HG03108 (cell line): Measurements from ENCODE around the gene GLYATL1.

Source experiments
- ATAC-seq: cut with Tn5 transposase; IDR thresholded peaks from one replicate; pipeline ENCODE4 v1.9.1; 2021; ENCODE audit warnings: moderate library complexity; ENCODE audit not compliant: unreplicated experiment

The GLYATL1 gene

DNA sequence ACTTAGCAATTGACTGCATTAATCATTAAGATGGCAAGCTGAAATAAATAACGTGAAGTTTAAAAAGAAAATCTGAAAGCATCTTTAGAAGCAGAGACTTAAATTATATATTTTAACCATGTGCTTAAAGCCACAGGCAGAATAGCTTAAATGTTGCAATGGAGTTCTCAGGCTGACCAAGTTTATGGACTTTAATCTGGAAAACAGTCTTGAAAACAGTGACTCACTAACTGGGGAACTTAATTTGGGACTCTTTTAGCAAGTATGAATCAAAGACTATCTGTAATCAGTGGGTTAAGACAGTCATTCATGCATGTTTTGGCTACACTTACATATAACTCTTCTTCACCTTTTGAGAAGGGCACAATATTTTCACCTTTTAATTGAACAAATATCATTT is 12.6 kb upstream of the GLYATL1 start:
- no peak for ATAC-seq

GRCh38 chr11:58927393-58928106 is 11.7 kb upstream of the GLYATL1 start:
- ATAC-seq, result no peak

GRCh38 chr11:58928107-58928499 is 11.2 kb upstream of the GLYATL1 start:
- no peak for ATAC-seq

DNA sequence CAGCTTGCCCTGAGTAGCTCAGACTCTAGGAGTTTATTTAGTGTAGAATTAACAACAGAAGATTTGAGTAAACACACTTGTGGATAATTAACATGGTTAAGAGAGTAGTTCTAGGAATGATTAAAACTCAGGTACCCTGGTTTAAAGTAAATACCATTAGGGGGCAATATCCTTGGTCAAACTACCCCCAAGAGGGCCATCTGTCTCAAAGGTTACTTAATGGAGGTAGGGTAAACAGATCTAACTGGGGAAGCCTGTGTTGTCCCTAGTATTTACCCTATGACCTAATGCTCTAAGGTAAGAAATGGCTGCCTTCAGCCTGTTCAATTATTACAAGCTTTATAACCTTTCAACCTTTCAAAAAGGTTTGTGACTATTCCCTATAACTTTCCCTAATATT is 10.6 kb upstream of the GLYATL1 start:
- ATAC-seq, result no peak

GRCh38 chr11:58930926-58931325 is 8.4 kb upstream of the GLYATL1 start:
- no peak for ATAC-seq

GRCh38 chr11:58933661-58934060 is 5.6 kb upstream of the GLYATL1 start:
- no peak for ATAC-seq

GRCh38 chr11:58934945-58935513 is 4.3 kb upstream of the GLYATL1 start:
- ATAC-seq, result no peak

- ATAC-seq, result no peak
Observed at GRCh38 chr11:58938398-58938797, 890 bp upstream of the GLYATL1 start.

DNA sequence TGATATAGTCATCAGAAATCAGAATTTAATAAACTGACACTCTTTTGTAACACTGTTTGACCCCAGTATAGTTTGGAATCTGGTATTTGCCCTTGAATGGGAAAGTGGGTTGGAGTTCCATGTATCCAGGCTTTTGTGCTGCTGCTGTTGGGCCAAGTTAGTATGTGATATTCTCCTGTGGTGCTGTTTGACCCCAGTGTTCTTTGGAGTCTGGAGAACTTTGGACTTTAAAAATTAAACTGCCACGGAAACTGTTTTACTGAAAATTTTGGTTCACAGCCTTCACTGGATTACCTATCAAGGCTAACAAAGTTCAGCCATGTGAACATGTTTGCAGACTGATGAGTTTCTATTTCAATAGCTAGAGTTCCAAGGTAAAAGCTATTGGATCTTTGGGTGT is 740 bp downstream of the GLYATL1 start:
- ATAC-seq, result no peak

DNA sequence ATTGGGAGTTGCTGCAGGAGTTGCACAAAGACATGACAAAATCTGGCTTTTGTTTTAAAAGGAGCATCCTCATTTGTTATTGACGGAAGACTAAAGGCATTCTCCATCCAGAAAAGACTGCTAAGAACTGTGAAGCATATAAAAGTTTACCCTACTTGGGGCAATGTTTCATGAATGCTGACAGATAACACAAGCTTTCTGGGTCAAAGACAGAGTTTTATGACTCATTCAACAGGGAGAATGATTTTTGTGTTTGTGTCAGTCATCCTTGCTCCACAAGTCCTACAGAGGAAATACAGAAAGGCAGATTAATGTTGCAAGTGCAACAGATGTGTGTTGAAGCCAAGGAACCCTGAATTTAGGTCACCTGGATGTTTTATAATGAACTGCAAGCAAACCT is 2.5 kb downstream of the GLYATL1 start:
- no peak for ATAC-seq

DNA sequence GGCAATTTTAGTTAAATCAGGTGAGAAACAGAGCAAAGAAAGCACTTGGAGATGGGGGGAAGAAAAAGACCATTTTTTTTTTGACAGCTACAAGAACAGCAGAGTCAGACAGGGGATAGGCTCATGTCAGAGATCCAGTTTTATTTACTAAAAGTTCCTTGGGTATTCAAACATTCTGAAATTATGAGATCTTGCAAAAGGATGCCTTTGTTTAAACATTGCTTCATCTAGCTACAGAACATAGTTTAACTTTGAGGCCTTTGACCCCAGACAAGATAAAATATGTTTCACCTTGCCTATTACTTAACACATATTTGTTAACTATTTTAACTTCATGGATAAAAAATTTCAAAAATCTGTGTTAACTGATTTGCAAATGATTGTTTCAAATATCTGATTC is 6.4 kb downstream of the GLYATL1 start:
- no peak for ATAC-seq

GRCh38 chr11:58949184-58949583 is 9.9 kb downstream of the GLYATL1 start:
- no peak for ATAC-seq

- no peak for ATAC-seq
Observed at GRCh38 chr11:58957922-58958321, 18.6 kb downstream of the GLYATL1 start.

DNA sequence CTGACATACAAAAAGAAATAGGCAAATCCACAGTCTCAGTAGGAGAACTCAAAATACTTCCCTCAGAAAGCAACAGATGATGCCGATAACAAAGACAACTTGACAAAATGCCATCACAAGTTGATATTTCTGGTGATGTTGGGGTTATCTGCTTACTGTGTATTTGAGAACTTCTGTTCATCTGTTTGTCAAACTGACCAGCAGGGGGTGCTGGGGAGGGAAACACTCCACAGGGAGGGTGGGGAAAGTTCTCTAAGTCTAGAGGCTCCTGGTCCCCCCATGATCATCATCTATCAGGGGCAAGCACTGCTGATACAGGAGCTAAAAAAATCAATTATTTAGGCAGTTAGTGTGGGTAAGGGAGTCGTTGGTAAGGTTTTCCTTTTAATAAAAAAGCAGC is 19.2 kb downstream of the GLYATL1 start:
- no peak for ATAC-seq

- no peak for ATAC-seq
Observed at GRCh38 chr11:58963551-58964104, 24.3 kb downstream of the GLYATL1 start.

DNA sequence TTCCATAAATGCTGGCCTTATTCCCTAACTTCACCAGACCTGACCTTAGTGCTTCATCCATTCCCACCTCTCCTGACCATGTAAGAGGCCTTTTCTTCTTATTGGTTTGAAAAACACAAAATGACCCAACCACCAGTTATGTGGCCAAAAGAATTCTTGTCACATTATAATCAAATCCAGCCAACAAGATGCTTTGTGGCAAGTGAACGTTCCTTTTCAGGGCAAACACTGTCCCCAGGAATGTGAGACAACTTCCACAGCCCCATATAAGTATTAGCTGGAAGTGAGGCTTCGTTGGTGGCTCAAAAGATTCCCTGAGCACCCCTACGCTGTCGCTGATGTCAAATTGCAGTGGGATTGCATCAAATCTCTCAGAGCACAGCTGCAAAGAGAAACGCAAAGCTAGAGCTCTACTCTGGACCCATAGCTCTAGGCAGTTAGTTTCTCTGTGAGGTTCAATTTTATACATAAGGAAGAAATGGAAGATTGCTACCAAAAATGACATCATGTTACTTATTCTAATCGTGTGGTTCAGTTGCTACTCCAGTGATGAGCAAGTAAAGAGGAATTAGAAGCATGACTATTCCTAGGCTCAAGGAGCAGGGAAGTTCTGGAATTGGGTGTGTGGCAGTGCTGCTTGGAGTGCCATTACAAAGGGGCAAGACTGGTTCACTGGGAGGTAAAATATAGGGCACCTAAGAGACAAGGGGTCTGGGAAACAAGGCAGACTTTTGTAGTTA is 26.1 kb downstream of the GLYATL1 start:
- ATAC-seq, result no peak

DNA sequence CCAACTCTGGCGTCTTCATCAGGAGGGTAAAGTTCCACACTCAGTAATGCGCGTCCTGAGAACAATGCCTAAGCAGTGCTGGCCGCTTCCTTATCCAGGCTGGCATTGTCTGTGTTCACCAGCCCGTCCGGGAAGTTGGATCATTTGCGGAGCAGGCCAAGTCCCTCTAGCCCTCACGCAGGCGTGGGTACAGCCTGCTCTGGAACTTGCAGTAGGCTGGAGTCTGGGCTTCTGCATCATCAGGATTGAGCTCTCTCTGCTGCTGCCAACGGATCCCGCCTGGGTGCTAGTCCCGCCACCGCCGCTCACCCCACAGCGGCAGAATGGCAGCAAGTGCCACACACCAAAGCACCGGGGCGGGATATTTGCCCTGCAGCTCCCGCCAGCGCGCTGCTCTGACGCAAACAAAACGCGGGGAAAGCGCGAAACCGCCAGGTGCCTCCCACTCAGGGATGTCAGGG is 29.0 kb downstream of the GLYATL1 start:
- no peak for ATAC-seq

GRCh38 chr11:58977470-58977869 is 38.2 kb downstream of the GLYATL1 start:
- ATAC-seq, result no peak

DNA sequence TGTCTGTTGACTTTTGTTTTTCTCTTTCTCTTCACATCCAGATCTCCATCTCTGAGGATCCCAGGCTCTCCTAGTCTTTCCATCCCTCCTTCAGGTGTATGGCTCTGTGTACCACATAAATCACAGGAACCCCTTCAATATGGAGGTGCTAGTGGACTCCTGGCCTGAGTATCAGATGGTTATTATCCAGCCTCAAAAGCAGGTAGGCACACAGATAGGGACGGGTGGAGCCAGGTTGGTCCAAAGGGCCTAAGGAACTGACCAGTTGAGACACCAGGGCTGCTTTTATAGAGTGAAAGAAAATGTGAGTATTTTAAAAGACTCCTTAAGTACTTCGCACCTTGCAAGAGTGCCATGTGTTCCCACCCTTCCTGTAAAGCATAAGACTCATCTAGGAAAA is 39.9 kb downstream of the GLYATL1 start:
- no peak for ATAC-seq

- no peak for ATAC-seq
Observed at GRCh38 chr11:58980159-58980843, 41.0 kb downstream of the GLYATL1 start.

- ATAC-seq, result no peak
Observed at GRCh38 chr11:58992489-58992888, 53.2 kb downstream of the GLYATL1 start.
